RWPE2 (cell line): ENCODE results near the gene GPT2.

Experiments used
- ATAC-seq: fragments of 200-7000 bp; cut with Tn5 transposase; 3 replicates; pipeline ENCODE4 v1.9.1; 2021; ENCODE audit warnings: low read depth
- DNase-seq: peaks from one replicate; pipeline ENCODE4 v3.0.0-alpha.2; 2020; ENCODE audit warnings: low spot score
- H3K27ac ChIP-seq: fragments of 450-650 bp; 2 replicates; pipeline ENCODE4 v1.5.1; 2017; ENCODE audit warnings: mild to moderate bottlenecking; ENCODE audit not compliant: poor library complexity, severe bottlenecking
- H3K27me3 ChIP-seq: fragments of 250-450 bp; sonication (Bioruptor Pico); 2 replicates; pipeline ENCODE4 v1.5.1; 2021; ENCODE audit warnings: mild to moderate bottlenecking, moderate library complexity; ENCODE audit not compliant: insufficient read depth, poor library complexity, severe bottlenecking
- H3K36me3 ChIP-seq: fragments of 250-450 bp; sonication (Bioruptor Pico); 2 replicates; pipeline ENCODE4 v1.5.1; 2020; ENCODE audit warnings: low read depth, mild to moderate bottlenecking, moderate library complexity
- H3K4me1 ChIP-seq: fragments of 250-450 bp; sonication (Bioruptor Pico); 2 replicates; pipeline ENCODE4 v1.5.1; 2021; ENCODE audit warnings: mild to moderate bottlenecking, moderate library complexity; ENCODE audit not compliant: insufficient read depth, poor library complexity, severe bottlenecking
- H3K4me3 ChIP-seq: fragments of 250-450 bp; sonication (Bioruptor Pico); 2 replicates; pipeline ENCODE4 v1.5.1; 2021; ENCODE audit warnings: mild to moderate bottlenecking, moderate library complexity; ENCODE audit not compliant: severe bottlenecking
- H3K9me3 ChIP-seq: fragments of 250-450 bp; sonication (Bioruptor Pico); 2 replicates; pipeline ENCODE4 v1.5.1; 2021; ENCODE audit warnings: mild to moderate bottlenecking, moderate library complexity; ENCODE audit not compliant: severe bottlenecking
- CTCF ChIP-seq: fragments of 450-650 bp; IDR thresholded peaks from one replicate; pipeline ENCODE4 v1.5.1; 2017; ENCODE audit warnings: mild to moderate bottlenecking, moderate library complexity; ENCODE audit not compliant: poor library complexity, severe bottlenecking

GPT2 gene

GRCh38 chr16:46947900-46948547, 63.9 kb downstream of the GPT2 start:
- H3K4me1 ChIP-seq, result no peaks in the 10 kb centered on the region
- no peaks in the 10 kb centered on the region for H3K36me3 ChIP-seq
- peak; percentile 80 for TF ChIP-seq CTCF
- no peaks in the 10 kb centered on the region for H3K9me3 ChIP-seq
- H3K27ac ChIP-seq, result no peak overlapping the region
- no peak for DNase-seq
- no peaks in the 10 kb centered on the region for H3K27me3 ChIP-seq
- peak; percentile 66 for ATAC-seq
- H3K4me3 ChIP-seq, result no peak overlapping the region

- TF ChIP-seq CTCF, result no peak
- DNase-seq (no peak), ATAC-seq (no peak)
- Histone ChIP-seq H3K4me1 (no peaks in the 10 kb centered on the region), H3K4me3 (no peak overlapping the region), H3K9me3 (no peaks in the 10 kb centered on the region), H3K36me3 (no peaks in the 10 kb centered on the region), H3K27ac (no peak overlapping the region), H3K27me3 (no peaks in the 10 kb centered on the region)
These were observed 64.5 kb downstream of the GPT2 start for GRCh38 chr16:46948548-46949166.

- H3K27ac ChIP-seq, result no peak overlapping the region
- DNase-seq, result no peak
- H3K4me3 ChIP-seq, result no peak overlapping the region
These were observed 65.2 kb downstream of the GPT2 start for GRCh38 chr16:46949241-46949892.

GRCh38 chr16:46950009-46950408, 65.8 kb downstream of the GPT2 start:
- ATAC-seq (no peak), DNase-seq (no peak)
- H3K36me3 ChIP-seq, result 0 out of 2 replicates have a peak, but pooled peaks cover 4% of the 10 kb centered on the region
- no peaks in the 10 kb centered on the region for H3K4me1 ChIP-seq
- no peak overlapping the region for H3K4me3 ChIP-seq
- TF ChIP-seq CTCF, result no peak
- H3K27me3 ChIP-seq, result no peaks in the 10 kb centered on the region
- no peaks in the 10 kb centered on the region for H3K9me3 ChIP-seq
- no peak overlapping the region for H3K27ac ChIP-seq

More at GRCh38 chr16:46949241-46949892, 65.2 kb downstream of the GPT2 start:
- no peak for ATAC-seq
- Histone ChIP-seq H3K9me3 (no peaks in the 10 kb centered on the region), H3K4me1 (no peaks in the 10 kb centered on the region), H3K27me3 (no peaks in the 10 kb centered on the region), H3K36me3 (no peaks in the 10 kb centered on the region)
- no peak for TF ChIP-seq CTCF
